HuH-7.5 (cell line): Measurements from ENCODE around the gene PRIM2.
"Not testable (repeated sequence)": the region's sequence is repeated elsewhere in the genome, so short reads cannot be mapped to it uniquely, and the experiment has no call there.

Experiments
- DNase-seq: peaks from one replicate; pipeline ENCODE4 v3.0.0; 2011; ENCODE audit warnings: low spot score

Gene PRIM2

GRCh38 chr6:57610612-57611011 is 293.2 kb downstream of the PRIM2 start:
- not testable (repeated sequence) for DNase-seq

GRCh38 chr6:57618959-57619358 is 301.5 kb downstream of the PRIM2 start:
- DNase-seq: not testable (repeated sequence)

GRCh38 chr6:57631773-57632172 is 314.3 kb downstream of the PRIM2 start:
- not testable (repeated sequence) for DNase-seq

GRCh38 chr6:57658526-57658925 is 341.1 kb downstream of the PRIM2 start:
- not testable (repeated sequence) for DNase-seq

GRCh38 chr6:57659794-57660193 is 342.4 kb downstream of the PRIM2 start:
- not testable (repeated sequence) for DNase-seq

GRCh38 chr6:57660940-57661339 is 343.5 kb downstream of the PRIM2 start:
- not testable (repeated sequence) for DNase-seq

GRCh38 chr6:57668108-57668507 is 350.7 kb downstream of the PRIM2 start:
- DNase-seq: not testable (repeated sequence)

- DNase-seq: not testable (repeated sequence)
Measured at GRCh38 chr6:57671237-57671636, 353.8 kb downstream of the PRIM2 start.

GRCh38 chr6:57671937-57672627 is 354.7 kb downstream of the PRIM2 start:
- DNase-seq: not testable (repeated sequence)

GRCh38 chr6:57673281-57673680 is 355.9 kb downstream of the PRIM2 start:
- DNase-seq: not testable (repeated sequence)

GRCh38 chr6:57675386-57675785 is 358.0 kb downstream of the PRIM2 start:
- not testable (repeated sequence) for DNase-seq

GRCh38 chr6:57696382-57696781 is 379.0 kb downstream of the PRIM2 start:
- not testable (repeated sequence) for DNase-seq
